Upper lobe of left lung (tissue), 4 donors: ENCODE measurements around the gene PBOV1.

Experiments used
- CTCF ChIP-seq, 6 experiments: fragments of 450-650 bp in 4 of 6; fragments of 200-600 bp in 2 of 6; sonication (generic) in 2 of 6; IDR thresholded peaks; one replicate each; pipeline ENCODE4 v1.5.1; 2016 to 2019; ENCODE audit warnings: antibody characterized with exemption in 6 of 6
- POLR2A ChIP-seq, 4 donors: fragments of 450-650 bp; IDR thresholded peaks; one replicate each; pipeline ENCODE4 v1.5.1; 2016 to 2017; ENCODE audit warnings: antibody characterized with exemption in 4 of 4, mild to moderate bottlenecking in 2 of 4

GRCh38 chr6:138183790-138184134, 34.5 kb downstream of the PBOV1 start:
- TF ChIP-seq CTCF (IDR thresholded peaks at IDR 0.05) (no peak), POLR2A (IDR thresholded peaks at IDR 0.05) (no peak)
